ENCODE measurements around the gene KRTAP10-8.

GRCh38 chr21:44658541-44658910 is 46.6 kb downstream of the KRTAP10-8 start:
- TF ChIP-seq CTCF (IDR thresholded peaks at IDR 0.05) (no peak), ZFX (IDR thresholded peaks at IDR 0.05; ENCODE audit: borderline replicate concordance) (no peak)

All from 22Rv1 (cell line).